K562 (cell line): ENCODE data around the gene TNNT1.

Experiments
- CTCF ChIP-seq, 3 experiments: IDR thresholded peaks in 2 of 3; conservative IDR thresholded peaks in 1 of 3; 2 replicates each; pipeline ENCODE4 v1.5.1; 2011 to 2012; ENCODE audit warnings: low read length in 3 of 3, mild to moderate bottlenecking in 3 of 3, control low read depth in 2 of 3, improper control_type of control experiment in 1 of 3, inconsistent platforms in 1 of 3, low read depth in 1 of 3, mixed read lengths in 1 of 3, moderate library complexity in 1 of 3; ENCODE audit not compliant: insufficient read depth in 2 of 3
- FOXK2 ChIP-seq, 2 experiments: fragments of 450-650 bp; IDR thresholded peaks in 1 of 2; conservative IDR thresholded peaks in 1 of 2; 2 replicates each; pipeline ENCODE4 v1.6.1; 2016; ENCODE audit warnings: low read depth in 2 of 2, mild to moderate bottlenecking in 1 of 2
- MYC ChIP-seq, 2 experiments: fragments of 250-450 bp in 1 of 2; sonication (Bioruptor Pico) in 1 of 2; IDR thresholded peaks; 2 replicates each; pipeline versions ENCODE4 v1.5.1 to v1.6.1; 2012 to 2021; ENCODE audit warnings: low read depth in 2 of 2, borderline replicate concordance in 1 of 2, improper control_type of control experiment in 1 of 2, low read length in 1 of 2, mild to moderate bottlenecking in 1 of 2, moderate library complexity in 1 of 2
- SP2 ChIP-seq: IDR thresholded peaks from 2 replicates; pipeline ENCODE4 v1.6.1; 2011; ENCODE audit warnings: mild to moderate bottlenecking, low read depth, low read length, moderate library complexity; ENCODE audit not compliant: poor library complexity, severe bottlenecking; ENCODE audit errors: extremely low read depth
- TF ChIP-seq, protein P1 (sequence below): fragments of 450-650 bp; formaldehyde crosslinking; IDR thresholded peaks from 2 replicates; pipeline ENCODE4 v1.4.0; 2022; ENCODE audit warnings: missing genetic modification characterization

- TF ChIP-seq FOXK2 (conservative IDR thresholded peaks at IDR 0.05 in 1 of 2, IDR thresholded peaks at IDR 0.05 in 1 of 2; ENCODE audit: low read depth in 2 of 2) = no peak
- TF ChIP-seq, protein P1, sequence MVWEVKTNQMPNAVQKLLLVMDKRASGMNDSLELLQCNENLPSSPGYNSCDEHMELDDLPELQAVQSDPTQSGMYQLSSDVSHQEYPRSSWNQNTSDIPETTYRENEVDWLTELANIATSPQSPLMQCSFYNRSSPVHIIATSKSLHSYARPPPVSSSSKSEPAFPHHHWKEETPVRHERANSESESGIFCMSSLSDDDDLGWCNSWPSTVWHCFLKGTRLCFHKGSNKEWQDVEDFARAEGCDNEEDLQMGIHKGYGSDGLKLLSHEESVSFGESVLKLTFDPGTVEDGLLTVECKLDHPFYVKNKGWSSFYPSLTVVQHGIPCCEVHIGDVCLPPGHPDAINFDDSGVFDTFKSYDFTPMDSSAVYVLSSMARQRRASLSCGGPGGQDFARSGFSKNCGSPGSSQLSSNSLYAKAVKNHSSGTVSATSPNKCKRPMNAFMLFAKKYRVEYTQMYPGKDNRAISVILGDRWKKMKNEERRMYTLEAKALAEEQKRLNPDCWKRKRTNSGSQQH (CRISPR knock-in tag) = no peak
- no peak for TF ChIP-seq SP2
- no peak for TF ChIP-seq CTCF (IDR thresholded peaks at IDR 0.05 in 2 of 3, conservative IDR thresholded peaks at IDR 0.05 in 1 of 3; ENCODE audit: insufficient read depth in 2 of 3, low read depth in 1 of 3, low read length in 3 of 3)
- TF ChIP-seq MYC (IDR thresholded peaks at IDR 0.05; ENCODE audit: low read depth, low read length) = no peak
- no peak for TF ChIP-seq MYC (CRISPR knock-in tag; IDR thresholded peaks at IDR 0.05; ENCODE audit: borderline replicate concordance, low read depth)
These were observed 31.9 kb downstream of the TNNT1 start, which contains the start of gene PPP1R12C for GRCh38 chr19:55116859-55117662.
